ENCODE results near the gene CHD2.

The CHD2 gene

DNA sequence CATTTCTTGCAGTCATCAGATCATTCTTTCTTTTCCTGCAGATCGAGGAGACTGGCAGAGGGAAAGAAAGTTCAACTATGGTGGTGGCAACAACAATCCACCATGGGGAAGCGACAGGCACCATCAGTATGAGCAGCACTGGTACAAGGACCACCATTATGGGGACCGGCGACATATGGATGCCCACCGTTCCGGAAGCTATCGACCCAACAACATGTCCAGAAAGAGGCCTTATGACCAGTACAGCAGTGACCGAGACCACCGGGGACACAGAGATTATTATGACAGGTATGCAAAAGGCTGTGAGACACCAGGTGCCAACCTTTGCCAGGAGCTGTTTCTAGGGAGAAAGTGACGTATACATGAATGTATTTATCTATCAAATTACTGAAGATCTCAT is 119.8 kb downstream of the CHD2 start:
- Histone ChIP-seq H3K27ac (ENCODE audit: low read depth, low read length, poor library complexity, severe bottlenecking) (no peak overlapping the region), H3K9ac (ENCODE audit: low read length) (no peak overlapping the region), H3K4me1 (ENCODE audit: insufficient read depth, low read length, severe bottlenecking) (no peaks in the 10 kb centered on the region), H3K9me2 (ENCODE audit: low read depth, low read length) (no peaks in the 10 kb centered on the region), H3K4me3 (ENCODE audit: low read depth, low read length, poor library complexity, severe bottlenecking) (no peak overlapping the region), H3K36me3 (ENCODE audit: insufficient read depth, low read length) (peaks cover 98% of the 10 kb centered on the region), H4K20me1 (ENCODE audit: insufficient read depth, low read length) (no peaks in the 10 kb centered on the region), H2AFZ (ENCODE audit: low read length) (no peak overlapping the region), H3K4me2 (ENCODE audit: low read length) (no peak overlapping the region), H3F3A (ENCODE audit: insufficient read depth, low read length) (no peaks in the 10 kb centered on the region), H3K9me3 (ENCODE audit: low read length) (no peaks in the 10 kb centered on the region), H3K79me2 (ENCODE audit: insufficient read depth, low read length) (no peaks in the 10 kb centered on the region), H3K27me3 (ENCODE audit: insufficient read depth, low read length) (no peaks in the 10 kb centered on the region)
- TF ChIP-seq, protein P1, sequence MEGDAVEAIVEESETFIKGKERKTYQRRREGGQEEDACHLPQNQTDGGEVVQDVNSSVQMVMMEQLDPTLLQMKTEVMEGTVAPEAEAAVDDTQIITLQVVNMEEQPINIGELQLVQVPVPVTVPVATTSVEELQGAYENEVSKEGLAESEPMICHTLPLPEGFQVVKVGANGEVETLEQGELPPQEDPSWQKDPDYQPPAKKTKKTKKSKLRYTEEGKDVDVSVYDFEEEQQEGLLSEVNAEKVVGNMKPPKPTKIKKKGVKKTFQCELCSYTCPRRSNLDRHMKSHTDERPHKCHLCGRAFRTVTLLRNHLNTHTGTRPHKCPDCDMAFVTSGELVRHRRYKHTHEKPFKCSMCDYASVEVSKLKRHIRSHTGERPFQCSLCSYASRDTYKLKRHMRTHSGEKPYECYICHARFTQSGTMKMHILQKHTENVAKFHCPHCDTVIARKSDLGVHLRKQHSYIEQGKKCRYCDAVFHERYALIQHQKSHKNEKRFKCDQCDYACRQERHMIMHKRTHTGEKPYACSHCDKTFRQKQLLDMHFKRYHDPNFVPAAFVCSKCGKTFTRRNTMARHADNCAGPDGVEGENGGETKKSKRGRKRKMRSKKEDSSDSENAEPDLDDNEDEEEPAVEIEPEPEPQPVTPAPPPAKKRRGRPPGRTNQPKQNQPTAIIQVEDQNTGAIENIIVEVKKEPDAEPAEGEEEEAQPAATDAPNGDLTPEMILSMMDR (IDR thresholded peaks at IDR 0.05; ENCODE audit: low read length): no peak
- TF ChIP-seq EZH2 (IDR thresholded peaks at IDR 0.05; ENCODE audit: borderline replicate concordance, low read length): no peak

DNA sequence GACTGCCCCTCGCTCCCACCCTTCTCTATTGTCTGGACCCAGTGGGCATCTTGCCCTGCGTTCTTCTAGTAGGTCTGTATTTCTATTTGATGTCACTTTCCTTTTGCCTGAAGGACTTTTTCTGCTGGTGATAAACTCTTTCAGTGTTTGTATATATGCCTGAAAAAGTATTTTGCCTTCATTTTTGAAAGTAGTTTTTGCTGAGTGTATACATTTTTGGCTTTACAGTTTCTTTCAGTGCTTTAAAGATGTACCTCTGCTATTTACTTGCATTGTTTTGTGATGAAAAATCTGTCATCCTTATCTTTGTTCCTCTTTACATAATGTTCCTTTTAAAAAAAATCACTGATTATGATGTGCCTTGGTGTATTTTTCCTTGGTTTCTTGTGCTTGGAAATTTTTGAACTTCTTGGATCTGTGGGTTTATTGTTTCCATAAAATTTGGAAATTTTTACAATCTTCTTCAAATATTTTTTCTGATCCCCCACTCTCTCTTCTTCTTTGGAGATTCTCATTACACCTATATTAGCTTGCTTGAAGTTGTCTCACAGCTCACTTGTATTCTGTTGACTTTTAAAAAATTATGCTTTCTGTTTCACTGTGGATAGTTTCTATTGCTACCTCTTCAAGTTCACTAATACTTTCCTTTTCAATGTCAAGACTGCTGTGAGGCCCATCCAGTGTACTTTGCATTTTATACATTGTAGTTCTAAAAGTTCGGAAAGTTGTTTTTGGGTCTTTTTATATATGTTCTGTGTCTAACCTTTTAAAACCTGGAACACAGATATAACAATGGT is 121.0 kb downstream of the CHD2 start:
- Histone ChIP-seq H3K4me1 (ENCODE audit: insufficient read depth, low read length, severe bottlenecking) (no peaks in the 10 kb centered on the region), H2AFZ (ENCODE audit: low read length) (no peak overlapping the region), H3K9me2 (ENCODE audit: low read depth, low read length) (no peaks in the 10 kb centered on the region), H3K9ac (ENCODE audit: low read length) (no peak overlapping the region), H3K9me3 (ENCODE audit: low read length) (no peaks in the 10 kb centered on the region), H3K4me3 (ENCODE audit: low read depth, low read length, poor library complexity, severe bottlenecking) (no peak overlapping the region), H3K27me3 (ENCODE audit: insufficient read depth, low read length) (no peaks in the 10 kb centered on the region), H4K20me1 (ENCODE audit: insufficient read depth, low read length) (no peaks in the 10 kb centered on the region), H3K27ac (ENCODE audit: low read depth, low read length, poor library complexity, severe bottlenecking) (no peak overlapping the region), H3K4me2 (ENCODE audit: low read length) (no peak overlapping the region), H3K79me2 (ENCODE audit: insufficient read depth, low read length) (no peaks in the 10 kb centered on the region), H3F3A (ENCODE audit: insufficient read depth, low read length) (no peaks in the 10 kb centered on the region), H3K36me3 (ENCODE audit: insufficient read depth, low read length) (peaks cover 98% of the 10 kb centered on the region)
- TF ChIP-seq, protein P1 (IDR thresholded peaks at IDR 0.05; ENCODE audit: low read length): no peak
- TF ChIP-seq EZH2 (IDR thresholded peaks at IDR 0.05; ENCODE audit: borderline replicate concordance, low read length): no peak

DNA sequence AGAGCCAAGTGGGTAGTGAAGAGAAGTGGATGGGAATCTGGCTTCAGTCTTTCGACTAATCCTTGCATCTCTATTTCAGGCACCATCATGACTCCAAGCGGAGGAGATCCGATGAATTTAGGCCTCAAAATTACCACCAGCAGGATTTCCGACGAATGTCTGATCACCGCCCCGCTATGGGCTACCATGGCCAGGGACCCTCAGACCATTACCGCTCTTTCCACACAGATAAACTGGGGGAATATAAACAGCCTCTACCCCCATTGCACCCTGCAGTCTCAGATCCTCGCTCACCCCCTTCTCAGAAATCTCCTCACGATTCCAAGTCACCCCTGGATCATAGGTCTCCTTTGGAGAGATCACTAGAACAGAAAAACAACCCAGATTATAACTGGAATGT is 124.2 kb downstream of the CHD2 start:
- H3K79me2 ChIP-seq (ENCODE audit: insufficient read depth, low read length): no peaks in the 10 kb centered on the region
- H3K27ac ChIP-seq (ENCODE audit: low read depth, low read length, poor library complexity, severe bottlenecking): no peak overlapping the region
- no peaks in the 10 kb centered on the region for H4K20me1 ChIP-seq (ENCODE audit: insufficient read depth, low read length)
- H3K4me1 ChIP-seq (ENCODE audit: insufficient read depth, low read length, severe bottlenecking): peaks cover 6% of the 10 kb centered on the region
- peaks cover 81% of the 10 kb centered on the region for H3K36me3 ChIP-seq (ENCODE audit: insufficient read depth, low read length)
- no peak overlapping the region for H2AFZ ChIP-seq (ENCODE audit: low read length)
- no peaks in the 10 kb centered on the region for H3K27me3 ChIP-seq (ENCODE audit: insufficient read depth, low read length)
- H3K9ac ChIP-seq (ENCODE audit: low read length): no peak overlapping the region
- no peaks in the 10 kb centered on the region for H3K9me3 ChIP-seq (ENCODE audit: low read length)
- H3K4me3 ChIP-seq (ENCODE audit: low read depth, low read length, poor library complexity, severe bottlenecking): no peak overlapping the region
- H3F3A ChIP-seq (ENCODE audit: insufficient read depth, low read length): no peaks in the 10 kb centered on the region
- no peak for TF ChIP-seq EZH2 (IDR thresholded peaks at IDR 0.05; ENCODE audit: borderline replicate concordance, low read length)
- TF ChIP-seq, protein P1 (IDR thresholded peaks at IDR 0.05; ENCODE audit: low read length): no peak
- no peak overlapping the region for H3K4me2 ChIP-seq (ENCODE audit: low read length)
- no peaks in the 10 kb centered on the region for H3K9me2 ChIP-seq (ENCODE audit: low read depth, low read length)

Measured in OCI-LY1 (cell line).